ENCODE results near the gene SEBOX.

Gene SEBOX

GRCh38 chr17:28317966-28318758 is 46.8 kb downstream of the SEBOX start:
- DNase-seq = no peak

- DNase-seq = no peak
Observed at GRCh38 chr17:28317099-28317965, 47.7 kb downstream of the SEBOX start.

- DNase-seq = no peak
Observed at GRCh38 chr17:28315846-28316705, 48.9 kb downstream of the SEBOX start.

- no peak for DNase-seq
Observed at GRCh38 chr17:28313841-28314240, 51.2 kb downstream of the SEBOX start.

Data from fibroblast of skin of abdomen (primary cell).